ENCODE data around the gene PAQR4. TPM values are rescaled to one million over a fixed set of nuclear protein-coding genes. Genes with fewer than 3 reads are reported as not detected.

Gene PAQR4
- total and polyA plus RNA-seq, 2 of the 13 experiments (the other 11 are each of a cell fraction or from before 2014, with no cell fraction given), result 15.9 to 24.8 TPM

DNA sequence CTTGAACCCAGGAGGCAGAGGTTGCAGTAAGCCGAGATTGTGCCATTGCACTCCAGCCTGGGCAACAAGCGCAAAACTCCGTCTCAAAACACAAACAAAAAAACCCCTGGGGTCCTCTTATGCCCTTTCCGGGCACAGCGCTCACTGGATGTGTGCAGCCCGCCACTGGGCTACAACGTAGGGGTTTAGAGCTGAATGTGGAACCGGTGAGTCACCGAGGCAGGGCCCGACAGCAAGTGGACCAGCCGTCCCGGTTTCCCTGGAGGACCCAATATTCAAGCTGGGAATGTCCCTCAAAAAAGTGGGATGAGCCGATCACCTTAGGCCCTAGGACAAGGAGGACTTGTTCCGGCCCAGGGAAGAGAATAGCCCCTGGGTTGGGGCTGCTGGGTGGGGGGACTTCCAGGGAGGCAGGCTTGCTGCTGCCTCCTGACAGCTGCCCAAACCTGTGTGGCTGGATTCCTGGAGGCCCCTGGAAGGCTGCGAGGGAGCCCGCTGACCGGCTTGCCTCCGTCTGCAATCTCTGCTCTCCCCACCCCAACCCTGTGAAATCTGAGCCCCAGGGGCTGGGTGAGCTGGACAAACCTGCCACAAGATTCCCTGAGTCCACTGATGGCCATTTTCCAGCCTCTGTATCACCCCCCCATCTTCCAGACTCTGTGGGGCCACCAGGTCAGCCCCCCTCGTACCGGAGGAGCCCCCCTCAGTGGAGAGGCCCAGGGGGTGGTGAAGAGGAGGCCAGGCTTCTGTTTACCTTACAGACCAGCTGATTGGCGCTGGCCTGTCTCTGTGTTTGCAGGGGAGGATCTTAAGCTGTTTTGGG, 40.6 kb downstream of the PAQR4 start (continued):
- TF ChIP-seq SYNCRIP (IDR thresholded peaks at IDR 0.05; ENCODE audit: insufficient read depth, low read depth, low read length), result no peak
- TF ChIP-seq ZNF883 (CRISPR knock-in tag; IDR thresholded peaks at IDR 0.05; ENCODE audit: not compliant biosample characterization), result no peak
- TF ChIP-seq NONO (IDR thresholded peaks at IDR 0.05), result no peak
- TF ChIP-seq NONO (CRISPR knock-in tag; conservative IDR thresholded peaks at IDR 0.05), result no peak
- no peak for TF ChIP-seq ZNF317 (CRISPR knock-in tag; IDR thresholded peaks at IDR 0.05)
- TF ChIP-seq BRD4 (CRISPR knock-in tag; IDR thresholded peaks at IDR 0.05), result no peak
- no peak for TF ChIP-seq ZNF235 (CRISPR knock-in tag; IDR thresholded peaks at IDR 0.05; ENCODE audit: borderline replicate concordance)
- no peak for TF ChIP-seq FOXO4 (CRISPR knock-in tag; conservative IDR thresholded peaks at IDR 0.05)
- no peak for TF ChIP-seq YY1 (IDR thresholded peaks at IDR 0.05; ENCODE audit: insufficient read depth, insufficient replicate concordance, low read depth, low read length)
- TF ChIP-seq MXD1 (CRISPR knock-in tag; IDR thresholded peaks at IDR 0.05), result no peak
- TF ChIP-seq BCL3 (CRISPR knock-in tag; IDR thresholded peaks at IDR 0.05), result no peak
- TF ChIP-seq SMYD3 (CRISPR knock-in tag; IDR thresholded peaks at IDR 0.05), result no peak
- no peak for TF ChIP-seq THYN1 (CRISPR knock-in tag; IDR thresholded peaks at IDR 0.05; ENCODE audit: borderline replicate concordance, low read depth)
- TF ChIP-seq MIXL1 (CRISPR knock-in tag; IDR thresholded peaks at IDR 0.05), result no peak
- TF ChIP-seq FOXK2 (IDR thresholded peaks at IDR 0.05), result no peak
- no peak for TF ChIP-seq MTF1 (CRISPR knock-in tag; IDR thresholded peaks at IDR 0.05)
- no peak for TF ChIP-seq NFRKB (IDR thresholded peaks at IDR 0.05)
- no peak for TF ChIP-seq ZMAT3 (CRISPR knock-in tag; conservative IDR thresholded peaks at IDR 0.05)
- no peak for TF ChIP-seq ZNF567 (CRISPR knock-in tag; IDR thresholded peaks at IDR 0.05; ENCODE audit: borderline replicate concordance)
- TF ChIP-seq TCF12 (IDR thresholded peaks at IDR 0.05), result no peak
- no peak for TF ChIP-seq TCF12 (CRISPR knock-in tag; IDR thresholded peaks at IDR 0.05)
- no peak for TF ChIP-seq ZNF552 (CRISPR knock-in tag; IDR thresholded peaks at IDR 0.05; ENCODE audit: borderline replicate concordance)
- TF ChIP-seq POLR2AphosphoS2 (IDR thresholded peaks at IDR 0.05; ENCODE audit: low read depth, low read length), result no peak
- no peak for TF ChIP-seq CREM (IDR thresholded peaks at IDR 0.05)
- no peak for TF ChIP-seq CREM (CRISPR knock-in tag; IDR thresholded peaks at IDR 0.05)
- TF ChIP-seq PAX8 (CRISPR knock-in tag; IDR thresholded peaks at IDR 0.05; ENCODE audit: borderline replicate concordance), result no peak
- TF ChIP-seq ZSCAN30 (CRISPR knock-in tag; IDR thresholded peaks at IDR 0.05), result no peak
- TF ChIP-seq, protein P1, sequence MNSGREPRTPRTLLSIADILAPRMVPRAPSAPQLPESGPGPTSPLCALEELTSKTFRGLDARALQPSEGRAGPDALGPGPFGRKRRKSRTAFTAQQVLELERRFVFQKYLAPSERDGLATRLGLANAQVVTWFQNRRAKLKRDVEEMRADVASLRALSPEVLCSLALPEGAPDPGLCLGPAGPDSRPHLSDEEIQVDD (CRISPR knock-in tag; IDR thresholded peaks at IDR 0.05; ENCODE audit: borderline replicate concordance), result no peak
- TF ChIP-seq ZNF234 (CRISPR knock-in tag; conservative IDR thresholded peaks at IDR 0.05), result no peak
